HepG2 (cell line): ENCODE measurements around the gene PLEKHG2. TPM values are rescaled to one million over a fixed set of nuclear protein-coding genes. Genes with fewer than 3 reads are reported as not detected.

Experiments
- PITX1 ChIP-seq: sonication (generic); formaldehyde crosslinking; IDR thresholded peaks from 2 replicates; pipeline ENCODE4 v1.5.1; 2020; ENCODE audit warnings: mild to moderate bottlenecking, missing genetic modification reagents
- SALL1 ChIP-seq: sonication (generic); formaldehyde crosslinking; IDR thresholded peaks from 2 replicates; pipeline ENCODE4 v1.8.0; 2022; ENCODE audit warnings: mild to moderate bottlenecking, missing genetic modification reagents
- SSRP1 ChIP-seq: IDR thresholded peaks from 2 replicates; pipeline ENCODE4 v1.6.1; 2016; ENCODE audit warnings: control low read depth
- XRCC5 ChIP-seq: fragments of 200-400 bp; formaldehyde crosslinking; optimal IDR thresholded peaks from 2 replicates; pipeline ENCODE3; 2017; ENCODE audit warnings: mild to moderate bottlenecking, low read length
- ZNF180 ChIP-seq: sonication (generic); formaldehyde crosslinking; IDR thresholded peaks from 2 replicates; pipeline ENCODE4 v1.4.0; 2020; ENCODE audit warnings: low read depth, missing genetic modification reagents, borderline replicate concordance
- polyA plus RNA-seq, 8 experiments: library from polyadenylated mRNA; depleted of rRNA in 3 of 8; stranded (reverse) in 7 of 8; unstranded in 1 of 8; fragments of >200 nt; fragmentation: Illumina TruSeq in 4 of 8; extraction: Trizol in 4 of 8; gene quantifications; 2 replicates each; pipeline versions ENCODE4 v1.2.1 to v1.2.3, GENCODE V29; 2011 to 2016; ENCODE audit warnings: low read depth in 4 of 8, missing spikeins in 1 of 8, mixed read lengths in 1 of 8; ENCODE audit not compliant: insufficient read depth in 1 of 8
- total RNA-seq, 5 experiments: library from RNA; depleted of rRNA; stranded (reverse); fragments of >200 nt; fragmentation: Illumina TruSeq; extraction: Trizol; gene quantifications; 2 replicates each; pipeline ENCODE4 v1.2.3, GENCODE V29; 2016; ENCODE audit warnings: low read depth in 1 of 5
- TF ChIP-seq, protein P1 (sequence below): sonication (generic); formaldehyde crosslinking; IDR thresholded peaks from 2 replicates; pipeline ENCODE4 v1.4.0; 2020; ENCODE audit warnings: mild to moderate bottlenecking, missing genetic modification reagents
- TF ChIP-seq, protein P2 (sequence below): sonication (generic); formaldehyde crosslinking; IDR thresholded peaks from 2 replicates; pipeline ENCODE4 v1.5.1; 2020; ENCODE audit warnings: mild to moderate bottlenecking, missing genetic modification reagents, moderate library complexity
- TF ChIP-seq, protein P3 (sequence below): sonication (generic); formaldehyde crosslinking; IDR thresholded peaks from 2 replicates; pipeline ENCODE4; 2020; ENCODE audit warnings: missing genetic modification reagents, mild to moderate bottlenecking, borderline replicate concordance
- TF ChIP-seq, protein P4 (sequence below): sonication (generic); formaldehyde crosslinking; IDR thresholded peaks from 2 replicates; pipeline ENCODE4 v1.4.0; 2020; ENCODE audit warnings: missing genetic modification reagents

The PLEKHG2 gene
- total and polyA plus RNA-seq, 2 of the 13 experiments (the other 11 are each of a cell fraction or from before 2014, with no cell fraction given), result 3.6 to 6.8 TPM

DNA sequence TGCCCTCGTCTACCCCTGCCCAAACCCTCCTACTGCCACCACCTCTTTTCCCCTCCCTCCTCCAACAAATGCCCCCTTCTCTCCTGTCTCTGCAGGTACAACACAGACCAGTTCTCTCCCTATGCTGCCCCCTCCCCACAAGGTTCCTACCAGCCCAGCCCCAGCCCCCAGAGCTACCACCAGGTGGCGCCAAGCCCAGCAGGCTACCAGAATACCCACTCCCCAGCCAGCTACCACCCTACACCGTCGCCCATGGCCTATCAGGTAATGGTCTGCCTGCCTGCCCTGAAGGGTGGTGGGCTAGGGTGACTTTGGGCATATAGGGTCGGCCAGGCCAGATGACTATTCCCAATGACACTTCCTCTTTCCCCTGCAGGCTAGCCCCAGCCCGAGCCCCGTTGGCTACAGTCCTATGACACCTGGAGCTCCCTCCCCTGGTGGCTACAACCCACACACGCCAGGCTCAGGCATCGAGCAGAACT, 61.7 kb downstream of the PLEKHG2 start (continued):
- TF ChIP-seq, protein P1, sequence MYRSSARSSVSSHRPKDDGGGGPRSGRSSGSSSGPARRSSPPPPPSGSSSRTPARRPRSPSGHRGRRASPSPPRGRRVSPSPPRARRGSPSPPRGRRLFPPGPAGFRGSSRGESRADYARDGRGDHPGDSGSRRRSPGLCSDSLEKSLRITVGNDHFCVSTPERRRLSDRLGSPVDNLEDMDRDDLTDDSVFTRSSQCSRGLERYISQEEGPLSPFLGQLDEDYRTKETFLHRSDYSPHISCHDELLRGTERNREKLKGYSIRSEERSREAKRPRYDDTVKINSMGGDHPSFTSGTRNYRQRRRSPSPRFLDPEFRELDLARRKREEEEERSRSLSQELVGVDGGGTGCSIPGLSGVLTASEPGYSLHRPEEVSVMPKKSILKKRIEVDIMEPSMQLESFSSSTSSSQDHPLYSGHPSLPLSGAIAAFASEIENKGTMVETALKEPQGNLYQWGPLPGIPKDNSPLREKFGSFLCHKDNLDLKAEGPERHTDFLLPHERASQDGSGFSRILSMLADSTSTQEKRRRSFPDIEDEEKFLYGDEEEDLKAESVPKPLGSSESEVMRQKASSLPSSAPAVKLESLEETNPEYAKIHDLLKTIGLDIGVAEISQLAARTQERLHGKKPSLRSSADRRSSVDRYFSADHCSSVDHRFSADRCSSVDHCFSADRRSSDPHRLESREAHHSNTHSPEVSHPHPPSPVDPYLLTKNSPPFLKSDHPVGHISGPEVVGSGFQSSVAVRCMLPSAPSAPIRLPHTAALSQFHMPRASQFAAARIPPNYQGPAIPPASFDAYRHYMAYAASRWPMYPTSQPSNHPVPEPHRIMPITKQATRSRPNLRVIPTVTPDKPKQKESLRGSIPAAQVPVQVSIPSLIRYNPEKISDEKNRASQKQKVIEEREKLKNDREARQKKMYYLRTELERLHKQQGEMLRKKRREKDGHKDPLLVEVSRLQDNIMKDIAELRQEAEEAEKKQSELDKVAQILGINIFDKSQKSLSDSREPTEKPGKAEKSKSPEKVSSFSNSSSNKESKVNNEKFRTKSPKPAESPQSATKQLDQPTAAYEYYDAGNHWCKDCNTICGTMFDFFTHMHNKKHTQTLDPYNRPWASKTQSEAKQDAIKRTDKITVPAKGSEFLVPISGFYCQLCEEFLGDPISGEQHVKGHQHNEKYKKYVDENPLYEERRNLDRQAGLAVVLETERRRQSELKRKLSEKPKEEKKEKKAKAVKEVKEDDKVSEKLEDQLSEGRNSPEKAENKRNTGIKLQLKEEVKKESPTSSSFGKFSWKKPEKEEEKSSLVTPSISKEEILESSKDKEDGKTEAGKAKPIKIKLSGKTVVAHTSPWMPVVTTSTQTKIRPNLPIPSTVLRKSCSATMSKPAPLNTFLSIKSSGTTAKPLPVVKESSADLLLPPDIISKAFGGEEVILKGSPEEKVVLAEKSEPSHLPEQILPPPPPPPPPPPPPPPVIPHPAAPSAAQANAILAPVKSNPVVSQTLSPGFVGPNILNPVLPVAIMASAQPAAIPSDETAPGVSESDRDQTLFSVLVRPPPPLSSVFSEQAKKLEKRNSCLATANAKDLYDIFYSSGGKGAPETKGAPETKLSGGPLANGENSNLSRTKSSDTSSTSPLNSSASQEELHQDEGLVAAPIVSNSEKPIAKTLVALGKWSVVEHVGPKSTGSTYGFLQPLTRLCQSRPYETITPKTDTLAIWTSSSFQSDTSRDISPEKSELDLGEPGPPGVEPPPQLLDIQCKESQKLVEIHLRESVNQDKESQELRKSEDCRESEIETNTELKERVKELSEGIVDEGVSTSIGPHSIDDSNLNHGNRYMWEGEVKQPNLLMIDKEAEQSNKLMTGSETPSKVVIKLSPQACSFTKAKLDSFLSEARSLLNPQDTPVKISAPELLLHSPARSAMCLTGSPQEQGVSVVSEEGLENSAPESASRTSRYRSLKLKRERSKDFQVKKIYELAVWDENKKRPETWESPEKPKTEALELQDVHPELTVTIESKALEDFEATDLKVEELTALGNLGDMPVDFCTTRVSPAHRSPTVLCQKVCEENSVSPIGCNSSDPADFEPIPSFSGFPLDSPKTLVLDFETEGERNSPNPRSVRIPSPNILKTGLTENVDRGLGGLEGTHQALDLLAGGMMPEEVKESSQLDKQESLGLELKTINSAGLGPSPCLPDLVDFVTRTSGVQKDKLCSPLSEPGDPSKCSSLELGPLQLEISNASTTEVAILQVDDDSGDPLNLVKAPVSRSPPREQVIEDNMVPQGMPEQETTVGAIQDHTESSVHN, result no peak
- TF ChIP-seq, protein P2, sequence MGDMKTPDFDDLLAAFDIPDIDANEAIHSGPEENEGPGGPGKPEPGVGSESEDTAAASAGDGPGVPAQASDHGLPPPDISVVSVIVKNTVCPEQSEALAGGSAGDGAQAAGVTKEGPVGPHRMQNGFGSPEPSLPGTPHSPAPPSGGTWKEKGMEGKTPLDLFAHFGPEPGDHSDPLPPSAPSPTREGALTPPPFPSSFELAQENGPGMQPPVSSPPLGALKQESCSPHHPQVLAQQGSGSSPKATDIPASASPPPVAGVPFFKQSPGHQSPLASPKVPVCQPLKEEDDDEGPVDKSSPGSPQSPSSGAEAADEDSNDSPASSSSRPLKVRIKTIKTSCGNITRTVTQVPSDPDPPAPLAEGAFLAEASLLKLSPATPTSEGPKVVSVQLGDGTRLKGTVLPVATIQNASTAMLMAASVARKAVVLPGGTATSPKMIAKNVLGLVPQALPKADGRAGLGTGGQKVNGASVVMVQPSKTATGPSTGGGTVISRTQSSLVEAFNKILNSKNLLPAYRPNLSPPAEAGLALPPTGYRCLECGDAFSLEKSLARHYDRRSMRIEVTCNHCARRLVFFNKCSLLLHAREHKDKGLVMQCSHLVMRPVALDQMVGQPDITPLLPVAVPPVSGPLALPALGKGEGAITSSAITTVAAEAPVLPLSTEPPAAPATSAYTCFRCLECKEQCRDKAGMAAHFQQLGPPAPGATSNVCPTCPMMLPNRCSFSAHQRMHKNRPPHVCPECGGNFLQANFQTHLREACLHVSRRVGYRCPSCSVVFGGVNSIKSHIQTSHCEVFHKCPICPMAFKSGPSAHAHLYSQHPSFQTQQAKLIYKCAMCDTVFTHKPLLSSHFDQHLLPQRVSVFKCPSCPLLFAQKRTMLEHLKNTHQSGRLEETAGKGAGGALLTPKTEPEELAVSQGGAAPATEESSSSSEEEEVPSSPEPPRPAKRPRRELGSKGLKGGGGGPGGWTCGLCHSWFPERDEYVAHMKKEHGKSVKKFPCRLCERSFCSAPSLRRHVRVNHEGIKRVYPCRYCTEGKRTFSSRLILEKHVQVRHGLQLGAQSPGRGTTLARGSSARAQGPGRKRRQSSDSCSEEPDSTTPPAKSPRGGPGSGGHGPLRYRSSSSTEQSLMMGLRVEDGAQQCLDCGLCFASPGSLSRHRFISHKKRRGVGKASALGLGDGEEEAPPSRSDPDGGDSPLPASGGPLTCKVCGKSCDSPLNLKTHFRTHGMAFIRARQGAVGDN (CRISPR knock-in tag), result peak; percentile 53
- no peak for TF ChIP-seq ZNF180 (CRISPR knock-in tag)
- TF ChIP-seq SSRP1 (CRISPR knock-in tag), result no peak
- TF ChIP-seq, protein P3, sequence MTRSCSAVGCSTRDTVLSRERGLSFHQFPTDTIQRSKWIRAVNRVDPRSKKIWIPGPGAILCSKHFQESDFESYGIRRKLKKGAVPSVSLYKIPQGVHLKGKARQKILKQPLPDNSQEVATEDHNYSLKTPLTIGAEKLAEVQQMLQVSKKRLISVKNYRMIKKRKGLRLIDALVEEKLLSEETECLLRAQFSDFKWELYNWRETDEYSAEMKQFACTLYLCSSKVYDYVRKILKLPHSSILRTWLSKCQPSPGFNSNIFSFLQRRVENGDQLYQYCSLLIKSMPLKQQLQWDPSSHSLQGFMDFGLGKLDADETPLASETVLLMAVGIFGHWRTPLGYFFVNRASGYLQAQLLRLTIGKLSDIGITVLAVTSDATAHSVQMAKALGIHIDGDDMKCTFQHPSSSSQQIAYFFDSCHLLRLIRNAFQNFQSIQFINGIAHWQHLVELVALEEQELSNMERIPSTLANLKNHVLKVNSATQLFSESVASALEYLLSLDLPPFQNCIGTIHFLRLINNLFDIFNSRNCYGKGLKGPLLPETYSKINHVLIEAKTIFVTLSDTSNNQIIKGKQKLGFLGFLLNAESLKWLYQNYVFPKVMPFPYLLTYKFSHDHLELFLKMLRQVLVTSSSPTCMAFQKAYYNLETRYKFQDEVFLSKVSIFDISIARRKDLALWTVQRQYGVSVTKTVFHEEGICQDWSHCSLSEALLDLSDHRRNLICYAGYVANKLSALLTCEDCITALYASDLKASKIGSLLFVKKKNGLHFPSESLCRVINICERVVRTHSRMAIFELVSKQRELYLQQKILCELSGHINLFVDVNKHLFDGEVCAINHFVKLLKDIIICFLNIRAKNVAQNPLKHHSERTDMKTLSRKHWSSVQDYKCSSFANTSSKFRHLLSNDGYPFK (CRISPR knock-in tag), result peak; percentile 44; the same call in 1 of the 2 replicates
- TF ChIP-seq, protein P4, sequence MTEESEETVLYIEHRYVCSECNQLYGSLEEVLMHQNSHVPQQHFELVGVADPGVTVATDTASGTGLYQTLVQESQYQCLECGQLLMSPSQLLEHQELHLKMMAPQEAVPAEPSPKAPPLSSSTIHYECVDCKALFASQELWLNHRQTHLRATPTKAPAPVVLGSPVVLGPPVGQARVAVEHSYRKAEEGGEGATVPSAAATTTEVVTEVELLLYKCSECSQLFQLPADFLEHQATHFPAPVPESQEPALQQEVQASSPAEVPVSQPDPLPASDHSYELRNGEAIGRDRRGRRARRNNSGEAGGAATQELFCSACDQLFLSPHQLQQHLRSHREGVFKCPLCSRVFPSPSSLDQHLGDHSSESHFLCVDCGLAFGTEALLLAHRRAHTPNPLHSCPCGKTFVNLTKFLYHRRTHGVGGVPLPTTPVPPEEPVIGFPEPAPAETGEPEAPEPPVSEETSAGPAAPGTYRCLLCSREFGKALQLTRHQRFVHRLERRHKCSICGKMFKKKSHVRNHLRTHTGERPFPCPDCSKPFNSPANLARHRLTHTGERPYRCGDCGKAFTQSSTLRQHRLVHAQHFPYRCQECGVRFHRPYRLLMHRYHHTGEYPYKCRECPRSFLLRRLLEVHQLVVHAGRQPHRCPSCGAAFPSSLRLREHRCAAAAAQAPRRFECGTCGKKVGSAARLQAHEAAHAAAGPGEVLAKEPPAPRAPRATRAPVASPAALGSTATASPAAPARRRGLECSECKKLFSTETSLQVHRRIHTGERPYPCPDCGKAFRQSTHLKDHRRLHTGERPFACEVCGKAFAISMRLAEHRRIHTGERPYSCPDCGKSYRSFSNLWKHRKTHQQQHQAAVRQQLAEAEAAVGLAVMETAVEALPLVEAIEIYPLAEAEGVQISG (CRISPR knock-in tag), result 0 out of 2 replicates have a peak, but pooled peaks have one; percentile 44
- no peak for TF ChIP-seq PITX1
- TF ChIP-seq XRCC5, result peak; percentile 42
- TF ChIP-seq SALL1, result peak; percentile 40; the same call in 1 of the 2 replicates
